Memory B cell (primary cell): ENCODE data around the gene ZCCHC2.
A peak's percentile ranks its signal among the peaks of the same experiment; 100 is the strongest.

ENCODE experiments used
- ATAC-seq: fragments of 150-1000 bp; cut with Tn5 transposase; 2 replicates; pipeline ENCODE4 v1.10.0; 2021; ENCODE audit warnings: low read depth, mild to moderate bottlenecking, moderate library complexity
- DNase-seq, 2 donors: peaks; one replicate each; pipeline ENCODE4 v3.0.0; 2022; ENCODE audit warnings: low spot score in 2 of 2
- H3K27ac Mint-ChIP-seq: one replicate; pipeline ENCODE4 v1.8.0; 2022; ENCODE audit warnings: mild to moderate bottlenecking, moderate library complexity, mixed read lengths
- H3K27me3 Mint-ChIP-seq: one replicate; pipeline ENCODE4 v1.8.0; 2022; ENCODE audit warnings: mixed read lengths
- H3K36me3 Mint-ChIP-seq: one replicate; pipeline ENCODE4 v1.8.0; 2022; ENCODE audit warnings: mild to moderate bottlenecking, mixed read lengths
- H3K4me1 Mint-ChIP-seq: one replicate; pipeline ENCODE4 v1.8.0; 2022; ENCODE audit warnings: mixed read lengths
- H3K4me3 Mint-ChIP-seq: one replicate; pipeline ENCODE4 v1.8.0; 2022; ENCODE audit warnings: mild to moderate bottlenecking, moderate library complexity, mixed read lengths
- H3K9me3 Mint-ChIP-seq: one replicate; pipeline ENCODE4 v1.8.0; 2022; ENCODE audit warnings: mixed read lengths

ZCCHC2 gene

DNA sequence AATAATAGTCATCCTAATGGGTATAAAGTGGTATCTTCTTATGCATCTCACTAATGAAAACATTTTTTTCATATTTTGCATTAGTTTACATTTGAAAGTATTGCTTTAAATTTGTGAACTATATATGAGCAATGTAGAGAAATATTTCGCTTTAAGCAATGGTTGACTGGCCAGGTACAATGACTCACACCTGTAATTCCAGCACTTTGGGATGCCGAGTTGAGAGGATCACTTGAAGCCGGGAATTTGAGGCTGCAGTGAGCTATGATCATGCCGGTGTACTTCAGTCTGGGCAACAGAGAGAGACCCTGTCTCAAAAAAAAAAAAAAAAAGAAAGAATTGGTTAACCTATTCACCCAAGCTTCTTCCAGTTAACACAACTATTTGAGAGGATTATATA is 15.1 kb downstream of the ZCCHC2 start:
- Mint-ChIP-seq H3K27me3 (no peaks in the 10 kb centered on the region), H3K9me3 (no peaks in the 10 kb centered on the region), H3K27ac (no peak overlapping the region), H3K36me3 (peaks cover 16% of the 10 kb centered on the region), H3K4me3 (no peak overlapping the region), H3K4me1 (peaks cover 24% of the 10 kb centered on the region)
- ATAC-seq (no peak), DNase-seq (no peak)

DNA sequence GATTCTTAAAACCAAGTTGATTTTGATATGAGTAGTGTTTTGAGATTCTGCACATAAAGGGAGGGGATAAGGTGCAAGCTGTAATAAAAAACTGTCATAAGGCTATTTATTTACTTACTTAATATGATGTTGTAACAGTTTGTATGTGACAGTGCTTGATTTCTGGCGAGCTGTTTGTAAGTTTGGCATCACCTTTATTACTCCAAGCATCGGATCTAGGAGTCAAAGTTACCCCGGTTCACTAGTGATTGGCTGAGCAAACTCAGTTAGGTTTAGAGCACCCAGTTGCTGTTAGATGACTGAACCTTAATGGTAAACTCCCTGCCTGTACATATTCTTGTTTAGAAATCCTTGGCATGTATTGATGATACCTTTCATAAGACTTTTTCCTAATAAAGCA is 16.1 kb downstream of the ZCCHC2 start:
- H3K9me3 Mint-ChIP-seq = no peaks in the 10 kb centered on the region
- no peaks in the 10 kb centered on the region for H3K27me3 Mint-ChIP-seq
- peaks cover 27% of the 10 kb centered on the region for H3K4me1 Mint-ChIP-seq
- no peak for ATAC-seq
- H3K4me3 Mint-ChIP-seq = no peak overlapping the region
- no peak for DNase-seq
- H3K27ac Mint-ChIP-seq = no peak overlapping the region
- H3K36me3 Mint-ChIP-seq = peaks cover 23% of the 10 kb centered on the region

DNA sequence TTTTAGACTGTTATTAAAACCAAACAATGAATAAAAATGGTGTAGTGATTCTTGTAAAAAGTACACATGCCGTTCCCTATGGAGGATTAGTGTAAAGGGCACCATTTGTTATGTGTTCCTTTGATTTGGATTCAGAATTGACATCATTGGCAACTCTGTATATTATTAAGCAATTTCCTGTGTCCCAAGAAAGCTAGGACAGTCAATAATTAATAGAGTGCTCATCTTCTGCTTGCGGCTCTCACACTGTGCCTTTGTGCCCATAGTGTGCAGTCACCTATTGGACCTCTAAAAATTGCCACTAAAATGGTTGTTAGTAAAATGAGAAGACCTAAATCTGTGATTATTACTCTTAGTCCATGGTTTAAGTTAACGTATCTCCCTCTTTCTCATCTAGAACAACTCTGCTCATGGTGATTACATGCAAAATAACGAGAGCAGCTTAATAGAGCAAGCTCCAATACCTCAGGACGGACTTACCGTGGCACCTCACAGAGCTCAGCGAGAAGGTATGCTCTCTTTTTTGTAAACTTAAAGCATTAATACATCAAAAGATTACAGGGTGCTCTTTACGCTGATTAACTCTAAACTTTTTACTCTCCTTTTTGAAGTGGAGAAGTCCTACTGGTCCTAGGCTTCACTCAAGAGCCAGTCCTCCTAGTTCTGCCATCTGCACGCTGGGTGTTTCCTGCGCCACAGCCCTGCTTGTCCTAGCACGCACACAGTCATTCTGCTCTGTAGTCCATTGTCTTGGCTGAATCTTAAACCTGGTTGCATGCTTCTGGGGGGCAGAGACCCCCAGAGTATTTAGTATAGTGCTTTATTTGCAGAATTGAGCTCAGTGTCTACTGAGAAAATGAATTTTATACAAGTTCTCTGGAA is 16.7 kb downstream of the ZCCHC2 start:
- DNase-seq = no peak
- Mint-ChIP-seq H3K36me3 (peaks cover 23% of the 10 kb centered on the region), H3K9me3 (no peaks in the 10 kb centered on the region), H3K4me1 (peaks cover 21% of the 10 kb centered on the region), H3K27me3 (no peaks in the 10 kb centered on the region), H3K4me3 (no peak overlapping the region), H3K27ac (no peak overlapping the region)
- no peak for ATAC-seq

DNA sequence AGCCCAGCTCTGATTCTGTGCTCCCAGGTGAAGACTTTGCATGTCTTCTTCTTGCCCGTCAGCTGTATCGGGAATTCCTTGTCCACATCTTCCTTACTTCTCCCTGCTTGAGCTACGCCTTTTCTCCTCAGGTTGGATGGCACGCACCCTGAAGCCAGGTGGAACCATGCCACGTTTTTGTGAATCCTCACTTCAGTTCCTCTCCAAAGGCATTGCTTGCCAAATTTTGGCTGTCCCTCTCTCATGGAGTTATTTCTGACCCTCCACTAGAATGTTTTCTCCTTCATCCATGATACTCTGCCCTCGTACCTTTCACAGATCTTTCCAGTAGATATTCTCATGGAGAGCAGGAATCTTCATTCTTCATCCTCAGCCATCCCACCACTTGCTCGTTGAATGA is 20.2 kb downstream of the ZCCHC2 start:
- no peak overlapping the region for H3K27ac Mint-ChIP-seq
- no peak for ATAC-seq
- H3K36me3 Mint-ChIP-seq = peaks cover 29% of the 10 kb centered on the region
- no peak overlapping the region for H3K4me3 Mint-ChIP-seq
- H3K27me3 Mint-ChIP-seq = no peaks in the 10 kb centered on the region
- H3K9me3 Mint-ChIP-seq = no peaks in the 10 kb centered on the region
- no peak for DNase-seq
- H3K4me1 Mint-ChIP-seq = peaks cover 6% of the 10 kb centered on the region

DNA sequence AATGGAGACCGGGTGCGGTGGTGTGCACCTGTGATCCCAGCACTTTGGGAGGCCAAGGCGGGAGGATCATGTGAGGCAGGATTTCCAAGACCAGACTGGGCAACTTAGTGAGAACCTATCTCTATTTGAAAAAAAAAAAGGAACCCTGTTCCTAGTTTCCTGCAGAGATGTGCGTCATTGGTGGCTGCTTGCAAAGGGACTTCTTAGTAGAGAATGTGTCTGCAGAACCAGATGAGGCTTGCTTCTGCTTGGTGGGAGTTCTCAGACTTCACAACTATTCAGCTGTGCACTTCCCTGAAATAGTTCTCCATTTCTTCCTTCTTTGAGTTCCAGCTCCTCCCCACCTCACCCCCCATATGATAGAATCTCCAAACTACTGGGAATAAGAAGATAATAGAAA is 22.3 kb downstream of the ZCCHC2 start:
- no peak for ATAC-seq
- Mint-ChIP-seq H3K27me3 (no peaks in the 10 kb centered on the region), H3K4me3 (no peak overlapping the region), H3K27ac (no peak overlapping the region), H3K36me3 (peaks cover 30% of the 10 kb centered on the region), H3K4me1 (peaks cover 3% of the 10 kb centered on the region), H3K9me3 (no peaks in the 10 kb centered on the region)
- DNase-seq = no peak

DNA sequence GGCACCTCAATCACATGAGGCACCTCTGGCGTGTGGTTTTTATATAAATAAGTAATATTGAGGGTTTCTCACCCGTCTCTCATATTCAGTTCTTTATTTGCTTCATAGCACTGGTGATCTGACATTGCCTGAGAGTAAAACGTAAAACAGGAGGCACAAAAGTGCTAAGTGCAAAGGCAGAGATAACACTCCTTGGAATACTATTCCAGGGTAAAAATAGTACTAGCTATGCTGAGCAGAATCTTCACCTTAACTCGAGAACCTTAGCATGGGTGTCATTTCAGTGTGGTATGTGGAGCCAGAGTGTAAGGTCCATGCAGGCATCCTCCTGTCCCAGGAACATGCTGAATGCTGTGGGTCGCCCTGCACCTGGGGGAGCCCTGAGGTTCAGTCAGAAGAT is 26.9 kb downstream of the ZCCHC2 start:
- no peak for DNase-seq
- no peaks in the 10 kb centered on the region for H3K9me3 Mint-ChIP-seq
- no peak overlapping the region for H3K4me3 Mint-ChIP-seq
- H3K4me1 Mint-ChIP-seq = peaks cover 15% of the 10 kb centered on the region
- H3K27ac Mint-ChIP-seq = no peak overlapping the region
- no peaks in the 10 kb centered on the region for H3K27me3 Mint-ChIP-seq
- peaks cover 37% of the 10 kb centered on the region for H3K36me3 Mint-ChIP-seq
- ATAC-seq = no peak

DNA sequence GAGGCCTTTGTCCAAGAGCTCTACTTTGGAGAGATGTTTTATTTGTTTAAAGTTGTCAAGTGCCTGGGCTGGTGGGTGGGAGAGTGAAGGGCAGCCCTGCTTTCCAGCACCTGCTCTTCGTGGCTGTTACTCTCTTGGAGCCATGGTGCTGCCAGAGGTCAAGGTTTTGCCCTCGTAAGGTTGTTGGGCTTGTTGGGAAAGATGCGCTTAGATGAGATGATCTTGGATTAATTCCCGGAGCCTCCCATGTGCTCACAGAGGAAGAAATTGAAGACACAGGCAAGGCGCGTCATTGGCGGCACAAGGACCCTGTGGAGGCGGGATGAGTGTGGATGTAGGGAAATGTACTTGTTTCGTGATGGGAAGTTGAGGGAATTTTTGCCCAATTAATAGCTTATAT is 27.9 kb downstream of the ZCCHC2 start:
- Mint-ChIP-seq H3K9me3 (no peaks in the 10 kb centered on the region), H3K4me3 (no peak overlapping the region), H3K27me3 (no peaks in the 10 kb centered on the region), H3K27ac (peak overlapping the region; percentile 43), H3K36me3 (peaks cover 35% of the 10 kb centered on the region), H3K4me1 (peaks cover 15% of the 10 kb centered on the region)
- no peak for ATAC-seq
- no peak for DNase-seq

DNA sequence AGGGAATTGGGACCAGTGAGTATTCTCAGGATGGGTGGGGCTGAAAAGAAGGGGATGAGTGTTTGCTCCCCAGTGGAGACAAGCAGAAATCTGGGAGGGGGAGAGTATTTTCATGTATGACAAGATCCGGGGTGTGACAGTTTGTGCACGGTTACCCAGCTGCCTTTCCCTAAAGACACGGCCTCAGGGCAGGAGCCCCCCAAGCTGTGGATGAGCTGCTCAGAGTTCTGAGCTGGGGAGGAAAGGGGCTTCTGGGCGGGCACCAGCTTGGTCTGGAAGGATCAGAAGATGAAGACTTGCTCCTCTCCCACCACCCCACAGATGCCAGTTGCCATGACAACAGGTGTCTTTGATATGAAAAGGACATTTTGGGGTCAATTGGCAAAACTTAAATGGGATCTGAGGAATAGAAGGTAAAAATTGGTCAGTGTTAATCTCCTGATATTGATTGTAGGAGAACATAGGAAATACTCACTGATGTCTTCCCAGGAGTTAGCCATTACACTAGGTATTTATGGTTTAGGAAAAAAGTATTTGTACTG is 29.2 kb downstream of the ZCCHC2 start:
- no peak for ATAC-seq
- no peaks in the 10 kb centered on the region for H3K9me3 Mint-ChIP-seq
- no peak for DNase-seq
- H3K4me1 Mint-ChIP-seq = peaks cover 17% of the 10 kb centered on the region
- peaks cover 40% of the 10 kb centered on the region for H3K36me3 Mint-ChIP-seq
- no peaks in the 10 kb centered on the region for H3K27me3 Mint-ChIP-seq
- H3K27ac Mint-ChIP-seq = no peak overlapping the region
- H3K4me3 Mint-ChIP-seq = no peak overlapping the region

DNA sequence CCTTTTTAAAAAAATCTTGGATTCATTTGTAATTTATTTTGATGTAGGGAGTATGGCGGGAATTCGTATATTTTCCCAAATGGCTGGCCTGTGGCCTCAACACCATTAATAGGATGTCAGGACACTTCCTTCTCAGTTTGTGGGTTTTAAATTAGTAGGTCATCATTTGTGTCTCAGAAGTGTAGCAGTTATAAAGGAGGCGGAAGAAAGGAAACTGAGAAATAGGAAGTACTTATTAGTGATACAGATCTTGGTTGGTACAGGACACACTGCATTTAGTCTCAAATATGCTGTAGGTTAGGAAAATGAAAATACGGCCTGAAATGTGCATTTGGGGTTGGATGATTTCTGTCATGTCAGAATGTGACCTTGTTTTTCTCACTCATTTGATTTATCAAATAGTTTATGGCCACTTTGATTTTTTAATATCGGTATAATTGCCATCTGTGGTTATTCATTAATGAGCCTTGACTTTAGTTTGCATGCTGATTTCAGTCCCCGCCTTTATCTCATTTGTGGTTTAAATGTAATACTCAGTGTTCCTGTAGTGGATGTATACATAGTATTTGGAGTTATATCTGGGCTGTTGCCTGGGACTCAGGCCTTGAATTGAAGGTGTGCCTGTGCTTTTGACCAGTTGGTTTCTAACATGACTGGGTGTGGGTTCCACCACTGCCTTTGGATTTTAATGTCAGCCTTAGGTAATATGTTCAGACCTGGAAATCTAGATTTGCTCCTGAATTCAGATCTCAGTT is 31.4 kb downstream of the ZCCHC2 start:
- Mint-ChIP-seq H3K27me3 (no peaks in the 10 kb centered on the region), H3K27ac (peak overlapping the region; percentile 53), H3K36me3 (peaks cover 45% of the 10 kb centered on the region), H3K4me3 (no peak overlapping the region), H3K9me3 (no peaks in the 10 kb centered on the region), H3K4me1 (peaks cover 20% of the 10 kb centered on the region)
- ATAC-seq (peak; percentile 77), DNase-seq (no peak)

DNA sequence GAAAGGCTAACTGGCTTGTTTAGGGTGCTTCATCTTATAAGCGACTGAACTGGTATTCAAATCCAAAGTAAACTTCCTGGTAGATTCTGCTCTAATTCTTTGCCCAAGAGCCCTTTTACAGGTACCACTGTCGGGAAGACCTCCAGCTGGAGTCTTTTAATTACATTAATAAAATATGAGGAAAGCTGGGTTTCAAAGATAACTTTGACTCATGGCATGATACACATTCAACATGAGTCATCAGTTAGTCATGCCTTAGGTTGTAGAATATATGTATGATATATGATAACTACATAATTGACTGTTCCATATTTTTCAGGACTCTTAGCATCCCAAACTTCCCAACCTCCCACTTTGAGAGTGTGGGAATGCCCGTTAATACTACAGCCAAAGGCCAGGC is 32.3 kb downstream of the ZCCHC2 start:
- H3K4me3 Mint-ChIP-seq = no peak overlapping the region
- H3K36me3 Mint-ChIP-seq = peaks cover 46% of the 10 kb centered on the region
- peaks cover 20% of the 10 kb centered on the region for H3K4me1 Mint-ChIP-seq
- no peak overlapping the region for H3K27ac Mint-ChIP-seq
- no peaks in the 10 kb centered on the region for H3K27me3 Mint-ChIP-seq
- DNase-seq = no peak
- no peaks in the 10 kb centered on the region for H3K9me3 Mint-ChIP-seq
- no peak for ATAC-seq

DNA sequence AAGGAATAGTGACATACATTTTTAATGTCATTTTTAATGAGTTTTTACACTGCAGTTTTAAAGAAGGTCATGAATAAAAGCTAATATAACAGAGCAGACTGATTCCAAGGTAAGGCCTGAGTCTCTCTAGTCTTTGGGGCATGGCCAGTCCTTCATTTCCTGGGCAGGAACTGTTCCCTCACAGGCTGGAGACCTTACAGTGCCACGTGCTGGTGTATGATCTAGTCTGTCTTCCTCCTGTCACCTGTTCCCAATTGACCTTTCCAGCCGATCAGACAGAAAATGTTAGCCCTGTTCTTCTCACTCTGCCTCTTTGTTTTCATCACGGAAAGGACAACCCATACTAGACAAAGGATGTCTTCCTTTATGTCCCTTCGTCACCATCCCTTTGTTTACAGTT is 33.6 kb downstream of the ZCCHC2 start:
- H3K27ac Mint-ChIP-seq = no peak overlapping the region
- ATAC-seq (no peak), DNase-seq (no peak)
- no peaks in the 10 kb centered on the region for H3K9me3 Mint-ChIP-seq
- H3K36me3 Mint-ChIP-seq = peaks cover 43% of the 10 kb centered on the region
- no peak overlapping the region for H3K4me3 Mint-ChIP-seq
- peaks cover 16% of the 10 kb centered on the region for H3K4me1 Mint-ChIP-seq
- H3K27me3 Mint-ChIP-seq = no peaks in the 10 kb centered on the region

DNA sequence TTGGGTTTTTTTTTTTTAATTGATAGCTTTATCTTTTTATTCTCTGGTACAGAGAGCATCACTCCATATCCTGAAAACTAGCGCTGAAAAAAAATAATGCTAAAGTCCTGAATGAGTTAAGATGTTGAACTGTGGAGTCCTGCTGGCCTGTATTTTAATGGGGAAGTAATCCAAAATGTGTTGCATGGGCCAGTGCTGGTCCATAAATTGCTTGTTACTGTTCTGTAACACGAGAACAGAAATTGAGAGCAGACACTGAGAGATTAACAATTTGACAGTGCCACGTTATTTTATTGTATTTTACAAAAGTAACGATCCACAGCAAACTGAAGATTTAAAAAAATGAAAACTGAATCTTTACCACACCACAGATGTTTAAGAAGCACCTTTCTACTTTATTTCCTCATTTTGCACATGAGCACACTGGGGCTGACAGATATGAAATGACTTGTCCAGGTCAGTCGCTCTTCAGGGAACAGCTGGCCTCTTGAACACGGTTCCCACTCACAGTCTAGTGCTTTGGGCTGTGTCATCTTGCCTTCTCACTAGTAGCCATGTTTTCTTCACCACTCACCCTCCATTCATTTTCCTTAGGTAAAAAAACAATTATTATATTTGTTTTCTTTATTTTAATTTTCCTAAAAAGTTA is 35.3 kb downstream of the ZCCHC2 start:
- H3K27ac Mint-ChIP-seq = no peak overlapping the region
- DNase-seq (no peak), ATAC-seq (peak; percentile 60)
- no peaks in the 10 kb centered on the region for H3K27me3 Mint-ChIP-seq
- H3K4me1 Mint-ChIP-seq = peaks cover 15% of the 10 kb centered on the region
- H3K4me3 Mint-ChIP-seq = no peak overlapping the region
- H3K36me3 Mint-ChIP-seq = peaks cover 46% of the 10 kb centered on the region
- H3K9me3 Mint-ChIP-seq = no peaks in the 10 kb centered on the region

DNA sequence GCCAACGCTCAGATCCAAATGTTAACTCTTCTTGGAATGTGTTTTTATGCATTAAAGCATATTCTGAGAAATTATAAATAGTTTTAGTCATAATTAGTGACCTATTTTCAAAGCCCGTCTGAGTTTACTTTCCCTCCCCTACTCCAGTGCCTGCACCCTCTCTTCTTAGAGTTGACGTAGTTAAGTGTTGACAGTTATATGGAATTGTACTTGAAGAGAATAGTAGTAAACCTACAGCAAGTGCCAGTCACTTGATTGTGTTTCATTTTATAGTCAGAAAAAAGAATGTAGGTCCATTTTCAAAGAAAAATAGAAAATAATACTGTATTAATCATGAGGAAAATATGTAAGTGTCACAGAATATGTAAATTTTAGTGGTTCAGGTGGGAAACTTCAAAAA is 41.2 kb downstream of the ZCCHC2 start:
- DNase-seq (no peak), ATAC-seq (no peak)
- no peak overlapping the region for H3K27ac Mint-ChIP-seq
- H3K4me3 Mint-ChIP-seq = no peak overlapping the region
- peaks cover 43% of the 10 kb centered on the region for H3K36me3 Mint-ChIP-seq
- H3K4me1 Mint-ChIP-seq = no peaks in the 10 kb centered on the region
- no peaks in the 10 kb centered on the region for H3K27me3 Mint-ChIP-seq
- H3K9me3 Mint-ChIP-seq = no peaks in the 10 kb centered on the region

DNA sequence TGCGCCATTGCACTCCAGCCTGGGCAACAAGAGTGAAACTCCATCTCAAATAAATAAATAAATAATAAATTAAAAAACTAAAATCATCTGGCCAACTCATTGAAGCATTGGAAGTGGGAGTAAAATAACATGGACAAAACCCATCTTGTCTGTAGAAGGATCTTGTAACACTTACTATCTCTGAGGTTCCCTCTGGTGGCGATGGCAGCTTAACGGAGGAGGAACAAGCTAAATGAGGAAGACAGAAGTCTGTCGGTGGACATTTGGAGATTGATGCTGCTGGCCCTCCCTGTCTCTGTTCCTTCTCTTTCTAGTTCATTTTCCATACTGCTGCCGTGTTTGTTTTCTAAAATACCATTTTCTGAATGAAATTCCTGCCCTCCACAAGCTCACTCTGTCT is 43.4 kb downstream of the ZCCHC2 start:
- Mint-ChIP-seq H3K36me3 (peaks cover 46% of the 10 kb centered on the region), H3K9me3 (no peaks in the 10 kb centered on the region), H3K4me3 (no peak overlapping the region), H3K27me3 (no peaks in the 10 kb centered on the region), H3K27ac (no peak overlapping the region), H3K4me1 (no peaks in the 10 kb centered on the region)
- DNase-seq = no peak
- ATAC-seq = no peak
